MM.1S (cell line): ENCODE data around the gene SLC35F3.

Source experiments
- DNase-seq: peaks from one replicate; pipeline ENCODE4 v3.0.0-alpha.2; 2015
- H2AFZ ChIP-seq: fragments of 300-600 bp; sonication (generic); 2 replicates; pipeline ENCODE4 v1.6.0; 2016; ENCODE audit warnings: antibody characterized with exemption, low read length
- H3F3A ChIP-seq: fragments of 300-600 bp; sonication (generic); 2 replicates; pipeline ENCODE4 v1.6.1; 2016; ENCODE audit warnings: mild to moderate bottlenecking, antibody characterized with exemption, low read length, moderate library complexity, mixed read lengths; ENCODE audit not compliant: insufficient read depth
- H3K27ac ChIP-seq: fragments of 300-600 bp; sonication (generic); 2 replicates; pipeline ENCODE4 v1.5.1; 2016; ENCODE audit warnings: mild to moderate bottlenecking, low read length
- H3K27me3 ChIP-seq: fragments of 300-600 bp; sonication (generic); replicated peaks from 2 replicates; pipeline ENCODE4 v1.6.0; 2016; ENCODE audit warnings: low read length; ENCODE audit not compliant: insufficient read depth
- H3K36me3 ChIP-seq: fragments of 300-600 bp; sonication (generic); replicated peaks from 2 replicates; pipeline ENCODE4 v1.6.1; 2016; ENCODE audit warnings: mild to moderate bottlenecking, low read length, mixed read lengths; ENCODE audit not compliant: insufficient read depth
- H3K4me1 ChIP-seq: fragments of 300-600 bp; sonication (generic); 2 replicates; pipeline ENCODE4 v1.6.1; 2016; ENCODE audit warnings: low read length, mixed read lengths
- H3K4me2 ChIP-seq: fragments of 300-600 bp; sonication (generic); 2 replicates; pipeline ENCODE4 v1.6.0; 2016; ENCODE audit warnings: low read depth, low read length
- H3K4me3 ChIP-seq: fragments of 300-600 bp; sonication (generic); 2 replicates; pipeline ENCODE4 v1.5.1; 2016; ENCODE audit warnings: low read length, mixed read lengths
- H3K79me2 ChIP-seq: fragments of 300-600 bp; sonication (generic); 2 replicates; pipeline ENCODE4 v1.6.1; 2016; ENCODE audit warnings: mixed run types, low read length, mixed read lengths
- H3K9ac ChIP-seq: fragments of 300-600 bp; sonication (generic); 2 replicates; pipeline ENCODE4 v1.6.1; 2016; ENCODE audit warnings: low read length, mixed read lengths
- H3K9me2 ChIP-seq: fragments of 300-600 bp; sonication (generic); replicated peaks from 2 replicates; pipeline ENCODE4 v1.6.1; 2016; ENCODE audit warnings: mild to moderate bottlenecking, low read length, mixed read lengths; ENCODE audit not compliant: insufficient read depth
- H3K9me3 ChIP-seq: fragments of 300-600 bp; sonication (generic); replicated peaks from 2 replicates; pipeline ENCODE4 v1.6.1; 2016; ENCODE audit warnings: mild to moderate bottlenecking, low read length, mixed read lengths; ENCODE audit not compliant: insufficient read depth
- H4K20me1 ChIP-seq: fragments of 300-600 bp; sonication (generic); 2 replicates; pipeline ENCODE4 v1.6.1; 2016; ENCODE audit warnings: mild to moderate bottlenecking, low read length, moderate library complexity, mixed read lengths; ENCODE audit not compliant: insufficient read depth
- CTCF ChIP-seq: fragments of 300-600 bp; sonication (generic); IDR thresholded peaks from 2 replicates; pipeline ENCODE4 v1.5.1; 2016; ENCODE audit warnings: antibody characterized with exemption, low read length, mixed read lengths
- EZH2 ChIP-seq: fragments of 300-600 bp; sonication (generic); optimal IDR thresholded peaks from 2 replicates; pipeline ENCODE3; 2017; ENCODE audit warnings: low read depth, mild to moderate bottlenecking, antibody characterized with exemption, low read length, mixed read lengths
- EZH2phosphoT487 ChIP-seq: fragments of 300-600 bp; sonication (generic); IDR thresholded peaks from 2 replicates; pipeline ENCODE4 v1.6.1; 2018; ENCODE audit warnings: antibody characterized with exemption, low read length

The SLC35F3 gene

GRCh38 chr1:234125283-234125682 lies 220.8 kb downstream of the SLC35F3 start:
- Histone ChIP-seq H3K4me1 (no peaks in the 10 kb centered on the region), H3K79me2 (no peaks in the 10 kb centered on the region), H3K36me3 (no peaks in the 10 kb centered on the region), H3K9ac (no peak overlapping the region), H3K4me2 (no peak overlapping the region), H3K4me3 (no peak overlapping the region), H4K20me1 (no peaks in the 10 kb centered on the region), H3F3A (no peaks in the 10 kb centered on the region), H3K9me3 (no peaks in the 10 kb centered on the region), H3K27ac (no peak overlapping the region), H2AFZ (no peak overlapping the region), H3K27me3 (no peaks in the 10 kb centered on the region), H3K9me2 (no peaks in the 10 kb centered on the region)
- TF ChIP-seq EZH2, result no peak
- TF ChIP-seq CTCF, result peak; percentile 39
- DNase-seq, result peak; percentile 17

GRCh38 chr1:234125714-234126113 lies 221.2 kb downstream of the SLC35F3 start:
- DNase-seq, result no peak
- no peak overlapping the region for H2AFZ ChIP-seq
- H3K27ac ChIP-seq, result no peak overlapping the region
- H3K27me3 ChIP-seq, result no peaks in the 10 kb centered on the region
- no peaks in the 10 kb centered on the region for H3K4me1 ChIP-seq
- H4K20me1 ChIP-seq, result no peaks in the 10 kb centered on the region
- H3K9ac ChIP-seq, result no peak overlapping the region
- no peaks in the 10 kb centered on the region for H3K9me2 ChIP-seq
- no peak overlapping the region for H3K4me3 ChIP-seq
- H3F3A ChIP-seq, result no peaks in the 10 kb centered on the region
- no peaks in the 10 kb centered on the region for H3K9me3 ChIP-seq
- no peaks in the 10 kb centered on the region for H3K36me3 ChIP-seq
- H3K4me2 ChIP-seq, result no peak overlapping the region
- no peaks in the 10 kb centered on the region for H3K79me2 ChIP-seq
- TF ChIP-seq EZH2 (no peak), CTCF (no peak), EZH2phosphoT487 (no peak)

- H3K27ac ChIP-seq, result no peak overlapping the region
- no peak overlapping the region for H3K4me2 ChIP-seq
- H3F3A ChIP-seq, result no peaks in the 10 kb centered on the region
- H3K36me3 ChIP-seq, result no peaks in the 10 kb centered on the region
- H3K79me2 ChIP-seq, result no peaks in the 10 kb centered on the region
- DNase-seq, result no peak
- no peaks in the 10 kb centered on the region for H3K27me3 ChIP-seq
- no peak overlapping the region for H2AFZ ChIP-seq
- no peak overlapping the region for H3K4me3 ChIP-seq
- H3K9me2 ChIP-seq, result no peaks in the 10 kb centered on the region
- H3K9ac ChIP-seq, result no peak overlapping the region
- TF ChIP-seq EZH2phosphoT487, result no peak
- TF ChIP-seq EZH2, result no peak
- TF ChIP-seq CTCF, result no peak
- H4K20me1 ChIP-seq, result no peaks in the 10 kb centered on the region
- H3K4me1 ChIP-seq, result no peaks in the 10 kb centered on the region
- H3K9me3 ChIP-seq, result no peaks in the 10 kb centered on the region
Measured at GRCh38 chr1:234127026-234127671, 222.7 kb downstream of the SLC35F3 start.
